Measurements from ENCODE around the gene JAG1.

Gene JAG1

DNA sequence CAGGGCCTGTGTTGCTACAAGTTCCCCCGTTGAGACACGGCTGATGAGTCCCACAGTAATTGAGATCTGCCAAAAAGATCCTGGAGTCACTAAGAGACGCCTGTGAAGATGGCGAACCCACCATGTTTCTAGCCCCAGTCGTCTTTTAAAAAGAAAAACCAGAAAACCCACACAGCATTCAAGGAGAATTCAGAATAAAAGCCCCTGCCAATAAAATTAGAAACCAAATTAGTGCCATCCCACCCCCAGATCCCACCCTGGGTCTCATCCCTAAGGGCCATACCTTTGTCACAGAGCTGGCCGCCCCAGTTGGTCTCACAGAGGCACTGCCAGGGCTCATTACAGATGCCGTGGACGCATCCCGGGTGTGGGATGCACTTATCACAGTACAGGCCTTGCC is 21.6 kb downstream of the JAG1 start:
- DNase-seq, result no peak

- no peak for DNase-seq
Measured at GRCh38 chr20:10651227-10651990, 22.4 kb downstream of the JAG1 start.

DNA sequence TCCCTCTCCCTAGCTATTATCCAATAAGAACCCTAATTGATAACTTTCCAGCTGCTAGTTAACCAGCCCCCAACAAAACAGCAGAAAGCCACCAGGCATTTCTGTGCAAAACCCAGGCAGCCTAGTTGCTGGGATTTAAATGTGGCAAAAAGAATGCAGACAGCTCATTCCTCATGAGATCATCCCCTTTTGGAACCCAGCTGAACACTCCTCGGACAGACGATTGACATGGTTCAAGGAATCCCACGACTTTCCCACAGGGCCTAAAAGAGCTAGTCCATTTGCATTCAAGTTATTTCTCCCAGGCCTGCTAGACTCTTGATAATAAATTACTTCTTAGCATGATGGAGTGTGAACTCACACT is 24.0 kb downstream of the JAG1 start:
- no peak for DNase-seq

DNA sequence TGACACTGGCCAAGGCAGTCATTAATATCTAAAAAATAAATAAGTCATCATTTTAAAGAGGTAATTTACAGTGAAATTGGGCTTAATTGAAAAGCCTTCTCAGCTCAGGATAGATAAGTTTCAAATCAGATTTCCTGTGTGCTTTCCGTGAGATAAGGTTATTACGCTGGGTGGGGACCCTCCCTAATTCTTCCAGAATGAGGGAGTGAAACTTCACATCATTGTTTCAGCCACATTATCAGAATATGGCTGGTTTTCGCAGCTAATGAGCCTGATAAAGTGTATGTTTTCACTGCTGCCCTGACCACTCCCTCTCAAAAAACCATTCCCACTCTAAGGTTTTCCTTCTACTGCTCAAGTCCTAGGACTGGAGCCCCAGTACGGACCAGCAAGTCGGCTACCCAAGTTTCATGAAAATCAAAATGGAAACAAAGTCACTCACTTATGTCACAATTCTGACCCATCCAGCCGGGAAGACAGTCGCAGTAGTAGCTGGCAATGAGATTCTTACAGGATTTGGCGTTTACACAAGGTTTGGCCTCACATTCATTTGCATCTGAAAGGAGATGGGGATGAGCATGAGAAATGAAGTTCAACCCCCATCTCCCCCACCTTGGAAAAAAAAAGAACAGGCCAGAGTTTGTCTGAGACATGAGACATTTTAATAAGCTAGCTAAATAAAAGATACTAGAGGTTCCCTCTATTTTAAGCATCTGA is 24.6 kb downstream of the JAG1 start:
- DNase-seq, result no peak

GRCh38 chr20:10648651-10649050 is 25.1 kb downstream of the JAG1 start:
- no peak for DNase-seq

GRCh38 chr20:10647909-10648308 is 25.9 kb downstream of the JAG1 start:
- no peak for DNase-seq

GRCh38 chr20:10647471-10647870 is 26.3 kb downstream of the JAG1 start:
- DNase-seq, result no peak

DNA sequence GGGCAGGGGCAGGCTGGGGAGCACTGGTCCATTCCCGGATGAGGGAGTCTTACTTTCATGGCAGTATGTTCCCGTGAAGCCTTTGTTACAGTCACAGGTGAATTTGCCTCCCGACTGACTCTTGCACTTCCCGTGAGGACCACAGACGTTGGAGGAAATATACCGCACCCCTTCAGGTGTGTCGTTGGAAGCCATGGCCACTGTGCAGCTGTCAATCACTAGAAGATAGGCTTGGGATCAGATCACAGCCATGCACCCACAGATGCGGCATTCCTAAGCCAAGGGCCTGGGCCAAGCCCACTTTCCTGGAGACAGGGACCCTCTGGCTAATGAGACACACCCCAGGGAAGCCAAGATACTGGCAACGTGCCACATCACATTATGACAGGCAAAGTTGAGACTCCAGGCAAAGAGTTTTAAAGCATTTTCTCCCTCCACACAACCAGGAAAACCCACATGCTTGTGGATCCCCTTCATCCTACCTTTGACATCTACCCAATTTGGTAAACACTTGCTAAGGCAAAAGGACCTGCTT is 26.8 kb downstream of the JAG1 start:
- DNase-seq, result no peak

DNA sequence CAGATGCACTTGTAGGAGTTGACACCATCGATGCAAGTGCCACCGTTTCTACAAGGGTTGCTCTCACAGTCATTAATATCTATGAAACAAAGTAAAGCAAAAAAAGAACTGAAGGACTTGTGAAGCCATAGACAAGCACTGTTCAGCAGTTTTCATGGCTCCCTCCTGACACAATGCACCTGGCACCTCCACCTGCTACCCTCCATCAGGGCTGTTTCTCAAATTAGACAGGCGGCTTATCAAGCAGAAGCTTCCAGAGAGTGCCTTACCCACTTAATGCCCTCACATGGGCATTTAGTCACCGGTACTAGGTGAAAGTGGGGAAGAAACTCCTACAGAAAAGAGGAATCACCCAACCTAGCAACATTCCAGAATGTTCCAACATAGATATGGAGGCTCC is 27.8 kb downstream of the JAG1 start:
- no peak for DNase-seq

DNA sequence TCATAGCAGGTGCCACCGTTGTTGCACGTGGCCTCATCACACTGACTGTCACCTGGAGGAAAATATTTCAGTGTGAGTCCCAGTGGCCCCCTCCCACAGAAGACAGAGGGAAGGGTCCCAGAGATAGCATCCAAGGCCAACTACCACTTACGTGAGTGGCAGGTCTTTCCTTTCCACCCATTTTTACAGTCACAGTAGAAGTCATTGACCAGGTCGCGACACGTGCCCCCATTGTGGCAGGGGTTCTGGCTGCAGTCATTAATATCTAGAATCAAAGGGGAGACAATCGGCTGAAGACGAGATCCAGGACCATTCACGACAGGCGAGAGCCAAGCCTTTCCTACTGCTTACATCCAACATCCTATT is 28.6 kb downstream of the JAG1 start:
- DNase-seq, result no peak

DNA sequence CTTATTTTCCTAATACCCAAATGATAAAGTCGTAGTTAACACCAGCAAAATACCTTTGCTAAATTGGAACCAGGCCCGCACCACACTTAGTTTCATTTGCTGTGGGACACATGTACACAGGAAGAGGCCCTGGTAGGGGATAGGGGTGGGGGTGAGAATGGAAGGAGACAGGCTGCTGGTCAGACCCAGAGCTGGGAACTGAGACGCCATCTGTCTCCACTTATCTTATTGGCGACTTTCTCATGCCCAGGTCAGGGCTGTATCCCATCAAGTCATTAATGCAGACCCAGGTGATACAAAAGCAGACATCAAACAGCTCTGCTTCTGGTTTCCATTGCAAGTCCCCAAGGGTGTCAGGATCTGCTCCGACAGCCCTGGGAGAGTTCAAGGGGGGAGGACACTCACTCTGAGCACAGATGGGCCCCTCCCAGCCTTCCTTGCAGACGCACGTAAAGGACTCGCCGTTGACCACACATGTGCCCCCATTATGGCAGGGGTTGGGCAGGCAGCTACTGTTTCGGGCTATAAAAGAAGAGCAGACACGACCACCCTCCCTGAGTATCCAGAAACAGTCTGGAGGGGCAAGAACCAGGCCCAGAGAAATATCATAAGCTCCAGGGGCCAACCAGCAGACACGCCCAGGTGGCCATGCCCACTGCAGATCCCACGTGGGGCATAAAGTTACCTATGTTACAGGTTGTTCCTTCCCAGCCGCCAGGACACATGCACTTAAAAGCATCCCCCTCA is 29.2 kb downstream of the JAG1 start:
- DNase-seq, result no peak

GRCh38 chr20:10643560-10643873 is 30.3 kb downstream of the JAG1 start:
- no peak for DNase-seq

DNA sequence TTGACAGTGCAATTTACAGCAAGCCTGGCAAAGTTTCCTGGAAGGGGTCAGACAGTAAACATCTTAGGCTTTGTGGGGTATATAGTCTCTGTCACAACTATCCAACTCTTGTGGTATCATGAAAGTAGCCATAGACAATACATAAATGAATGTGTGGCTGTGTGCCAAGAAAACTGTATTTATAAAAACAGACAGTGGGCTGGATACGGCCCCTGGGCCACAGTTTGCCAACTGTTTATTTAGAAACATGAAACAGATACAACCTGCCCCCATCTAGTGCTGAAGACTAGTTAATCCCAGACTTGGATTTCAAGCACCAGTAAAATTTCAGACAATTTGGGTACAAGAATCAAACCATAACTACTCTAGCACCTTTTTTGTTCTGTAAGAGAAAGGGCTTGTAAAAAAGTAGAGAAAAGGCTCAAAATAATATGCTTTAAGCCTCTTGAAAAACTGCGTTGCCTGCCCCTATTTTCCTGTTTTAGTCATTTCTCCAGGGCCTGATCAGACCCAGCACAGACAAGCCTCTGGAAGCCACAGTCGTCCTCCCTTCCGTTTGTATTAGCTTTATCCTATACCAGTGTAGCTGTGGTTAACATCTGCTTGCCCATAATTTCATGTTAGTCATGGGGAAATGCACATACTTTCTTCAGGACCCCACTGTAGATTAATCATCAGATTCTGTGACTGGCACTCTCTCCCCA is 30.8 kb downstream of the JAG1 start:
- DNase-seq, result no peak

DNA sequence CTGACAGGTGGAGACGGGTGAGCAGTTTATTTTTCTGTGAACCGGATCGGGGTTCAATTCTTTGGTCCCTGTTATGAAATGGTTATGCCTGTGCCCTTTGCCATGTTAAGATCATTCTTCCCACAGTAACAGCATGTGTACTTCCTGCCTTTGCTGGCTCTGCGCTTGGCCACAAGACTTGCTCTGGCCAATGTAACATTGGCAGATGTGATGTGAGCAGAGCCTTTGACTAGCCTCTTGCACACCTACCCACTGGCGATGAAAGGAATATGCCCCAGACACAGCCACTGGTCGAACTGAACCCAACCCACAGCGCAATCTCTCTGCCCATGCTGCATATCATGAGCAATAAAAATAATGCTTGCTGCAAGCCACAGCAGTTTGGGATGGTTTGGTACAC is 31.9 kb downstream of the JAG1 start:
- DNase-seq, result no peak

GRCh38 chr20:10641467-10641866 is 32.3 kb downstream of the JAG1 start:
- no peak for DNase-seq

DNA sequence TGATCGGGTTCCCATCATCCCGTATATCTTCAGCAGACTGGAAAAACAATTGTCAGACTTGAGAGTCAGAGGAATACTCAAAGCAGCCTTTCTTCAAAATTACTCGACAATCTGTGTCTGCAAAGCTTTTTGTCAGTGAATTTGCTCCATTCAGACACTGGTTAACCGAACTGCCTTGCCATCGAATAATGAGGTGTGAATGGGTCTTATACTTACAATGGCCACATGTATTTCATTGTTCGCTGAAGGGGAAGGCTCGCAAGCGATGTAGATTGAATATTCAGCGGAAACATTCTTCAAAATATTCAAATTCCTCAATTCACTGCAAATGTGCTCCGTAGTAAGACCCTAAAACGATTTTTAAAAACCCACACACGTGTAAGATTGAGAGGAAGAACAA is 32.9 kb downstream of the JAG1 start:
- DNase-seq, result no peak

GRCh38 chr20:10639737-10640556 is 33.9 kb downstream of the JAG1 start:
- no peak for DNase-seq

DNA sequence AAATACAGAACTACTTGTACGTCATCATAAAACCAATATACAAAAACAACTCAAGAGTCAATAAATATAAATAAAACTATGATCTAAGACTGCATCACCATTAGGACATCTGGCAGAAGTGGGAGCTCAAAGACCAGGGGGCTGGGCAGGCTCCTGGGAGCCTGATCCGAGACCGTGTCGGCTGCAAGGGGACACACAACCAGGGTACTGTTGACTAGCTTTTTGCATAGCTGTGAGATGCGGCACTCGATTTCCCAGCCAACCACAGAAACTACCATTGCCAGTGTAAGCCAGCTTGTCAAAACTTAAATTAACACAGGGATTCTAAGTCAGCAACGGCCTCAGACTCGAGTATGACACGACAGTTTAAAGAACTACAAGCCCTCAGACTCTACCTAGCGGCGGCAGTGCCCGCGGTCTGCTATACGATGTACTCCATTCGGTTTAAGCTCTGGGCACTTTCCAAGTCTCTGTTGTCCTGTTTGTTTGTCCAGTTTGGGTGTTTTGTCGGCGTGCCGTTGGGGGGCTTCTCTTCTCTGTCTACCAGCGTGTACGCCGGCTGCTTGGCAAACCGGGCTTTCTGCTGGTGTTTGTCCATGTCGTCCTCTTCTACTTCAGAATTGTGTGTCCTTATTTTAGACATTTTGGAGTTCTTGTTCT is 34.6 kb downstream of the JAG1 start:
- DNase-seq, result no peak

DNA sequence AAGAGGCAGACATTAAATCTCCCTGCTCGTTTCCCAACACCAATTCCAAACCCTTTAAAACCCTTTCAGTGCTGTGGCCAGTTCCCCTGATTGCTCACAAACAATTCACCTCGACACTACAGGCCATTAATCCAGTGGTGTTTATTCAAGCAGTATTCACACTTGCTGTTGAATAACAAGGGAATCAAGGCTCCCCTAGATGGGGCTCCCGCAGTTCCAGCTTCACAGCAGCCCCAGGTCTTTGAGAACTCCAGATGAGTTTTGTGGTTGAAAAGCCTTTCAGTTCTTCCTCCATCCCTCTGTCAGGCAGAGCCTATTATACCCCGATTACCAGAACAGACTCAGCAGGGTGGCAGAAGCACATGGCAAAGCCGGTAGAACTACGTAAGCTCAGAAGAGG is 36.2 kb downstream of the JAG1 start:
- DNase-seq, result no peak

GRCh38 chr20:10637031-10637559 is 36.7 kb downstream of the JAG1 start:
- DNase-seq, result no peak

- no peak for DNase-seq
Measured at GRCh38 chr20:10636326-10636818, 37.4 kb downstream of the JAG1 start.
